MM.1S (cell line): ENCODE results near the gene SFI1.

Experiments used
- CTCF ChIP-seq: fragments of 300-600 bp; sonication (generic); IDR thresholded peaks from 2 replicates; pipeline ENCODE4 v1.5.1; 2016; ENCODE audit warnings: antibody characterized with exemption, low read length, mixed read lengths
- EZH2 ChIP-seq: fragments of 300-600 bp; sonication (generic); optimal IDR thresholded peaks from 2 replicates; pipeline ENCODE3; 2017; ENCODE audit warnings: low read depth, mild to moderate bottlenecking, antibody characterized with exemption, low read length, mixed read lengths

- TF ChIP-seq EZH2 (no peak), CTCF (no peak)
These were observed 127.4 kb downstream of the SFI1 start for GRCh38 chr22:31623592-31624304.
